GM23248 (cell line): ENCODE measurements around the gene TTC23.

Experiments used
- EZH2 ChIP-seq: fragments of 200-600 bp; sonication (generic); IDR thresholded peaks from 2 replicates; pipeline ENCODE4 v1.6.1; 2018; ENCODE audit warnings: antibody characterized with exemption, mild to moderate bottlenecking; ENCODE audit not compliant: insufficient read depth, poor library complexity, severe bottlenecking
- EZH2phosphoT487 ChIP-seq: fragments of 200-600 bp; sonication (generic); IDR thresholded peaks from 2 replicates; pipeline ENCODE4 v1.6.1; 2018; ENCODE audit warnings: antibody characterized with exemption, moderate library complexity, mild to moderate bottlenecking, low read depth; ENCODE audit not compliant: insufficient read depth

DNA sequence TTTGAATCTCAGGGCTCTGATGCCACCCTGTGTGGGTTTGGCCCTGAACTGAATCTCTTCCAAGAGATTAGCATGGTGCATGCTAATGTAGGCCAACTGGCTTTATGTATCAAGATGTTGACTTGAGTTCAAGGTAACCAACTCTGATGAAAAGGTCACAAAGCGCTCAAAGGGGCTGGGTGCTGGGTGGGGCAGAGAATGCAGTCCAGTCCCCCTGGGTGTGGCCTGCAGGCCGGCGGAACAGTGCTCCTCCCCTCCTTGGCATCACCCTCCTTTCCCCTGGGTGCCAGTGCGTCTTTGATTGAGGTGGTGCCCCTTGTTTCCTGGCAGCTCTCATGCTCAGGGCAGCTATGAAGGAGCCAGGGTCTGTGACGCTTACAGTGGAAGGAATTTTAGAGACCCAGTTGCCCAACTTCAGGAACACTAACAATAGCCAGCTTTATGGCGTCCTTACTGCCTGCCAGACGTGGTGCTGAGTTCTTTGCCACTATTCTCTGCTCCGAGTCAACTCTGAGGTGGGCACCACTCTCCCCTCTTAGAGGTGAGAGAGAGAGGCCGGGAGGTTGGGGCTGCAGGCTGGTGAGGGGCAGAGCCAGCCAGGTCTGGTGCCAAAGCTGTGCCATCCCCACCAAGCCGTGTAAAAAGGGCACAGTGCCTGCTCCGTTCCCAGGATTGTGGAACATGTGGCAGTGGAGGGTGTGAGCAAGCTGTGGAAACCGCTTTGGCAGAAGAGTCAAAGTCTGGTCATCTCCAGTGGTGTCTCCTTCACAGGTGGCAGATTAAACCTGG, 134.7 kb downstream of the TTC23 start:
- TF ChIP-seq EZH2: no peak
- no peak for TF ChIP-seq EZH2phosphoT487
